GM18511 (cell line): ENCODE measurements around the gene GOLGA8B.
"Not testable (repeated sequence)": the region's sequence is repeated elsewhere in the genome, so short reads cannot be mapped to it uniquely, and the experiment has no call there.

ENCODE experiments used
- ATAC-seq: cut with Tn5 transposase; IDR thresholded peaks from one replicate; pipeline ENCODE4 v1.9.1; 2021; ENCODE audit warnings: mild to moderate bottlenecking, moderate library complexity; ENCODE audit not compliant: unreplicated experiment

Gene GOLGA8B

DNA sequence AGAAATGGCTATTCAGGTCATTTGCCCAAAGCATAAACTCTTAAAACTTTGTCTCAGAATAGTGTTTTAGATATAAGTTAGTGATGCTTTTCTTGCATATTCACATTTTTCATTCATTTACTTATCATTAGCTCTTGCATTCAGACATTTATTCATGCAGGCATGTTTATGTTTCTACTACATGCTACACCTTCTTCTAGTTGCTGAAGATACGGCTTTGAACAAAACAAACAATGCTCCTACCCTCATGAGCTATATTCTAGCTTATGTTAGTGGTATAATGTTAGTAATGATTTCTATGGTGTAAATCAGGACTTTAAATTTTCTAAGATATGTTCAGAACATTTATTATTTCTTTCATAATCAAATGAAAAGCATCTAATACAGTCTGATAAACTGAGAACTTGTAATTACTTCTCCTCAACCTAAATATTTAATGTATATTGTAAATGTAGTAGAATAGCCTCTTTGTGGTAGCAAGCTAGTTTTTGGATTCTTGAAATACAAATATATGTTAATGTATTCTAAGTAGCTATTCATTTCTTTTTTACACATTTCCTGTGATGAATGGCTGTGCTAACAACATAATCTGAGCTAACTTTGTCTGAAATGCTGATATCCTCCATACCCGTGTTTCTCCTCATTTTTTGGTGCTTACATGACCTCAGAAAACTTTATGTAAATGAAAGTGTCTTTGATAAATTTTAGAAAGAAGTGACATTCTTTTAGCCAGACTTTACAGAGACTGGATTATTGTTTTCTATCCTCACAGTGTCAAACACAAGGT is 15.5 kb upstream of the GOLGA8B start:
- no peak for ATAC-seq

DNA sequence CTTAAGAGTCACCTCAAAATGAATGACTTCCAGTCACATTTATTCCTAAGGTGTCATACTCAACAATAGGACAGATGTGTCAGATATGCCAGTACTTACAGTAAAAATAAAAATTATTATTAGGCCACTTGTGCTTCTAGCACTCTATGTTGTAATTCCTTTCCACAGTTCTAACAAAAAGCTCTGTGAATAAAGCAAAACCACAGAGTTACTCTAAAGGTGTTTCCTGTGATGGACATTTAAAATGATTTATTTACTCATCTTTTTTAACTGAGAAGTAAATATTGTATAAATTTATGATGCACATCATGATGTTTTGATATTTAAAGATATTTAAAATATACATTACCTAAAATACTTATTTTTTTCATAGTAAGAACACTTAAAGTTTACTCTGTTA is 13.9 kb upstream of the GOLGA8B start:
- no peak for ATAC-seq

- no peak for ATAC-seq
These were observed 10.9 kb upstream of the GOLGA8B start for GRCh38 chr15:34594361-34594760.

DNA sequence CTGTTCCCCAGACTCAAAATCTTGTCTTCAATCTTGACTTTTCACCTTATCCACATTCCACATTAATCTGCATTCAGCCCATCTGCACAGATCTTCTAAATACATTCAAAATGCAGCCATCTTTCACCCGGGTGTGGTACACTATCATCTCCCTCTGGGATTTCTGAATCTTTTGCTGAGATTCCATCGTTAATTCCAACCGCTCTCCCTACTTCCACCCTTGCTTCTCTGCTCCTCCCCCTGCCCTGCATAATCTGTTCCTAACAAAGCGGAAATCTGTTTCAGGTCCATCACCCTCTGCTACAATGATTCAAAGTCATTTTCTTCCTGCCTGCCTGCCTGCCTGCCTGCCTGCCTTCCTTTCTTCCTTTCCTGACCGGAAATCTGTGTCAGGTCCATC is 7.9 kb upstream of the GOLGA8B start:
- no peak for ATAC-seq

- ATAC-seq = peak; percentile 52
These were observed 4.7 kb upstream of the GOLGA8B start for GRCh38 chr15:34588046-34588674.

GRCh38 chr15:34585966-34586365 is 2.5 kb upstream of the GOLGA8B start:
- ATAC-seq = not testable (repeated sequence)

DNA sequence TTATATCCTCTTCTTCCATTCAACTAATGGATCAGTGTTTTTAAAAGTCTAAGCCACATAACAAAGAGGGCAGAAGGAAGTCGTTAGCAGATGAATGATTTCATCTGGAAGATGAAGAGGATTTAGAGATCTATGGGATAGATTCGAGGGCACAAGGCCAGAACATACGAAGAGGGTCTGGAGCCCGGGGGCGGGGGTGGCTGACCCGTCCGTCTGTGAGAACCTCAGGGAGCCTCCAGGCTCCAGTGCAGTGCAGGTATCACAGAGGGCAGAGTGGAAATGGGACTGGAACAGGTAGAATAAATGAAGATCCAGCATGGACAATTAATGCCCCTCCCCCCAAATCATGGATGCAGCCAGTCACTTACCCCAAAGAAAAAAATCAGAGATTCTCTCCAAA is 1.5 kb upstream of the GOLGA8B start:
- ATAC-seq = no peak

DNA sequence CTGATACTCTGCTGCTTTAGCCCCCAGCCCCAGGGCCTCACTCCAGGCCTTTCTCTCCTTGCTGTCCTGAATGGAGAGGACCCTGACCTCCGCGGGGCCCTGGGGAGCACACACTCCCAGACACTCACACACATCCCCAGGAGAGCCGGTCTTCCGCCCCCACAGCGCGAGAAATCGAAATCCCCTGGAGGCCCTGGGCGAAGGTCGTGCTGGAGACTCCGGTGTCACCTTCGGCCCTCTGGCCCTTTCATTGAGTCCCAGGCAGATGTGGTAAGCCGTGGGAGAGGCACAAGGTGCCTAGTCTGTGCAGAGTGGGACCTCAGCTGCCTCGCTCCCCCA is 848 bp upstream of the GOLGA8B start:
- ATAC-seq = no peak

DNA sequence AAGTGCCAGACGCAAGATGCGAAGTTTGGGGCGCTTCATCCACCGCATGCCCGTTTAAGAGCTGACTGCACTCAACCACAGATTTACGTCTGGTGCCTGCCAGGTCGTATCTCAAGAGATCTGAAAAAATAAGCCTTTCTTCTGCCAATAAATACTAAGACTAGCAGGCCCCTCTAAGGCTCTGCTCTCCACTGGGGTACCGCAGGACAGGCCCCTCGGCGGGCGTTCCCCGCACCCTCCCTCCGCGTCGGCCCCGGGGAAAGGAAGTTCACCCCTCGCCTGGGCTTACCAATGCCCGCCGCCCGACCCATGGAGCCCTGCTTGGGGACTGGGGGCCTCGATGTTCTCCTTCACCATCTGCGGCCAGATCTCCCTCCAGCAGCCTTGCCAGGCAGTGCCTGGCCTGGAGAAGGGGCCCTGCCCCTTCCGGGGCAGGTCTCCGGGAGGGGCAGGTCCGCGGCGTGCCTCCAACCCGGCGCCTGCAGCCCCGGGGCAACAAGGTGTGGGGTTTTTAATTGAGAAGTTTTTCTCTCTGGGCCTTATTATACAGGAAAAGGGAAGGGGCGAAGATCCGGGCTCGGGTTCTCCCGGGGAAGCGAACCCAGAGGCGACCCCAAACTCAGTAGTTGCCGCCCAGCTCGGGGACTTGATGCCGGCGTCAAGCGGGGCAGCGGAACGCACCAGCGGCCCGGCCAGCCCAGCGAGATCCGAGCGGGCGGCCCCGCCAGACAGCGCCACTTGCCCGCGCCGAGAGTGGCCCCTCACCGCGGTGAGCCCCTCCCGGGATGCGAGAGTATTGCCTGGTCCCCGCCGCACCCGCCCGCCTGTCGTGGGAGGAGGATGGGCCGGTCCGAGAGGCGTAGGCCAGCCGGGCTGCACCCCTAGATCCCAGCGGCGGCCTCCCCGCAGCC is 735 bp downstream of the GOLGA8B start:
- peak; percentile 73 for ATAC-seq

GRCh38 chr15:34581687-34582460 is 1.6 kb downstream of the GOLGA8B start:
- not testable (repeated sequence) for ATAC-seq

GRCh38 chr15:34581043-34581365 is 2.4 kb downstream of the GOLGA8B start:
- ATAC-seq = no peak

- not testable (repeated sequence) for ATAC-seq
These were observed 3.0 kb downstream of the GOLGA8B start for GRCh38 chr15:34580251-34581042.

GRCh38 chr15:34578283-34578674 is 5.2 kb downstream of the GOLGA8B start:
- ATAC-seq = no peak

DNA sequence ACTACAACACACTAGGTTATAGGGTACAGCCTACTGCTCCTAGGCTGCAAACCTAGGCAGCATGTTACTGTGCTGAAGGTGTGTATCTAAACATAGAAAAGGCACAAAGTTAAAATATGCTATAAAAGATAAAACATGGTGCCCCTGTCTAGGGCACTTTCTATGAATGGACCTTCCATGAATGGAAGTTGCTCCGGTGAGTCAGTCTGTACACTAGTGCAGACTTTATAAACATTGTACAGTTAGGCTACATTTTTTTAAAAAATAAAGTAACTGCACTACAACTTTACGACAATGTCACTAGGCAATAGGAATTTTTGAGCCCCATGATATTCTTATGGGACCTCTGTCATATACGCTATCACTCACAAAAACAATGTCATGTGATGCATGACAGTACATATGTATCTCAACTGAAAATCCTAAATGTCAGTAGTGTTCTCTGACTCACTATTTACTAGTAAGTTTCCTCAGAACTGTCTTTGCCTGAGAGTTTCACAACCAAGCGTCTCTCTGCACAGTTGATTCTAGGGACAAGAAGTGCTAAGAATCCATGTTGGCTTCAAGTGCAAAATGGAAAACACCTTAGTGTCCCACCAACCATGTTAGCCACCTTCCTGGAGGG is 5.7 kb downstream of the GOLGA8B start:
- not testable (repeated sequence) for ATAC-seq

DNA sequence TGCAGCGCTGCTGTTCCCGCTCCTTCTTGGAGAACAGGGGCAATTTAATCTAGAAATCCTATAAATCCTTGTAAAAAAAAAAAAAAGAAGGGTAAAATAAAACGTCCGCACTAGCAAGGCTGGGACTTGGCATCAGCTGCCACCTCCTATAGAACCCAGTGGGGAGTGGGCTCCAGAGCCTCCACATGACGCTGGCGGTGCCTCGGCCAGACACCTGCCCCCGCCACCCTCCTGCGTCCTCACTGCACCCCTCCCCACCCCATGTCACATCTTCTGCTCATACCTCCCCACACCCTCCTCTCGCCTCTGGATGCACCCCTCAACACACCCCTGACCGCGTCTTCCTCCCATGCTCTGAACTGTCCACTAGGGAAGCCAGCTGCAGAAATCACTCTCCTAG is 8.4 kb downstream of the GOLGA8B start:
- ATAC-seq = not testable (repeated sequence)

- not testable (repeated sequence) for ATAC-seq
These were observed 10.5 kb downstream of the GOLGA8B start for GRCh38 chr15:34572921-34573320.

- ATAC-seq = not testable (repeated sequence)
These were observed 11.3 kb downstream of the GOLGA8B start for GRCh38 chr15:34572019-34572641.

- not testable (repeated sequence) for ATAC-seq
These were observed 13.6 kb downstream of the GOLGA8B start for GRCh38 chr15:34569670-34570396.

GRCh38 chr15:34567174-34567573 is 16.3 kb downstream of the GOLGA8B start:
- not testable (repeated sequence) for ATAC-seq
